Body of pancreas (tissue), 4 donors: ENCODE data around the gene ELANE. TPM values are rescaled to one million over a fixed set of nuclear protein-coding genes. Genes with fewer than 3 reads are reported as not detected.
"Not testable (repeated sequence)": the region's sequence is repeated elsewhere in the genome, so short reads cannot be mapped to it uniquely, and the experiment has no call there.

Experiments used
- ATAC-seq: fragments of 150-250 bp; one replicate; pipeline ENCODE4 v1.9.1; 2016
- DNase-seq, 4 donors: peaks; one replicate each; pipeline ENCODE4 v3.0.0-alpha.2; 2019
- H3K27ac ChIP-seq, 4 donors: fragments of 200-600 bp; sonication (generic); 1 replicate in 3 of 4; 2 replicates in 1 of 4; pipeline versions ENCODE4 v1.5.1 to v1.6.1; 2016 to 2019; ENCODE audit warnings: mild to moderate bottlenecking in 1 of 4, mixed read lengths in 1 of 4, moderate library complexity in 1 of 4
- H3K27me3 ChIP-seq, 2 donors: fragments of 200-600 bp; sonication (generic); one replicate each; pipeline ENCODE4 v1.6.0; 2016; ENCODE audit warnings: mild to moderate bottlenecking in 1 of 2
- H3K36me3 ChIP-seq, 2 donors: fragments of 200-600 bp; sonication (generic); replicated peaks in 1 of 2; 2 replicates each; pipeline ENCODE4 v1.5.1; 2016; ENCODE audit warnings: low read depth in 2 of 2; ENCODE audit not compliant: insufficient read depth in 1 of 2
- H3K4me1 ChIP-seq: fragments of 200-600 bp; sonication (generic); one replicate; pipeline ENCODE4 v1.6.0; 2016
- H3K4me3 ChIP-seq, 2 donors: fragments of 200-600 bp; sonication (generic); 1 replicate in 1 of 2; 2 replicates in 1 of 2; pipeline ENCODE4 v1.5.1; 2016 to 2019
- H3K9me3 ChIP-seq, 3 donors: fragments of 200-600 bp; sonication (generic); 1 replicate in 2 of 3; 2 replicates in 1 of 3; pipeline ENCODE4 v1.5.1; 2016
- POLR2A ChIP-seq, 3 donors: fragments of 450-650 bp; IDR thresholded peaks; one replicate each; pipeline ENCODE4 v1.6.1; 2016; ENCODE audit warnings: antibody characterized with exemption in 3 of 3, mild to moderate bottlenecking in 2 of 3
- WGBS, 2 donors: methylation state at CpG; one replicate each; pipeline ENCODE4 v1.1.5; 2017; 5-methylcytosine and 5-hydroxymethylcytosine counted together
- intact Hi-C: fragments of 100-400 bp; cut with DNase I; formaldehyde crosslinking; loops from one replicate; pipeline ENCODE4 v1.15.1; 2023
- total RNA-seq, 2 donors: library from RNA; depleted of rRNA; stranded (reverse); fragments of >200 nt; gene quantifications; one replicate each; pipeline ENCODE4 v1.1.0, GENCODE V29; 2016
- TF ChIP-seq, protein P1 (sequence below), 7 experiments: fragments of 450-650 bp in 4 of 7; fragments of 200-600 bp in 3 of 7; sonication (generic) in 3 of 7; IDR thresholded peaks; one replicate each; pipeline ENCODE4 v1.5.1; 2016 to 2019; ENCODE audit warnings: antibody characterized with exemption in 7 of 7

Gene ELANE
- total RNA-seq, 2 donors from 2014 or later = not detected

DNA sequence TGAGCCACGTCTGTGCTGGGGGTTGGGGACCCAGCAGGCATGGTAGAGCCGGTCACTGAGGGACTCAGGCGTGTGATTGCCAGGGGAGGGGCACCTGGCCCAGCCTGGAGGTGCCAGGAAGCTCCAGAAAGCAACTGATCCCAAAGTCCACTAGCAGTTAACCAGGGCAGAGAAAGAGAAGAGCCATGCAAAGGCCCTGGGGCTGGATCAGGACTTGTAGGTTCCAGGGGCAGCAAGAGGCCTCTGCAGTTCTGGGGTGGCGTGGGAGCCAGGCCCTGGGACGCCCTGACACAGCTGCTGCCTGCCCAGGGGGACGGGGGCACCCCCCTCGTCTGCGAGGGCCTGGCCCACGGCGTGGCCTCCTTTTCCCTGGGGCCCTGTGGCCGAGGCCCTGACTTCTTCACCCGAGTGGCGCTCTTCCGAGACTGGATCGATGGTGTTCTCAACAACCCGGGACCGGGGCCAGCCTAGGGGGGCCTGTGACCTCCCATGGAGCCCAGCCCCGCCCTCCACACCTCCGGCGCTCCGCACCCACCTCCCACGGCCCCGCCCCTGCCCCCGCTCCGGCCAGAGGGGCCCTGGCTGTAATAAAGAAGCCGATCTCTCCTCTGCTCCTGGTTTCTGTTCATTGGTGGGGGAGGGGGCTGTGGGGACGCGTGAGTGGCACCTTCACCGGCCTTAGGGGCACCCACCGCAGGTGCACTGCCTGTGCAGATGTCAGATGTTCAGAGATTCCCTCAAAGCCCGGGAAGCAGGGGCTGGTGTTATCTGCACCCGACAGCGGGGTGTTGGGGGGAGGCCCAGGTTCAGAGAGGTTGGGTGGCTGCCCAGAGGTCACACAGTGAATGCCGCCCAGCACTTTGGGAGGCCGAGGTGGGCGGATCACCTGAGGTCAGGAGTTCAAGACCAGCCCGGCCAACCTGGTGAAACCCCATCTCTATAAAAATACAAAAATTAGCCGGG is 20.4 kb upstream of the ELANE start:
- no peaks in the 10 kb centered on the region for H3K36me3 ChIP-seq
- TF ChIP-seq, protein P1, sequence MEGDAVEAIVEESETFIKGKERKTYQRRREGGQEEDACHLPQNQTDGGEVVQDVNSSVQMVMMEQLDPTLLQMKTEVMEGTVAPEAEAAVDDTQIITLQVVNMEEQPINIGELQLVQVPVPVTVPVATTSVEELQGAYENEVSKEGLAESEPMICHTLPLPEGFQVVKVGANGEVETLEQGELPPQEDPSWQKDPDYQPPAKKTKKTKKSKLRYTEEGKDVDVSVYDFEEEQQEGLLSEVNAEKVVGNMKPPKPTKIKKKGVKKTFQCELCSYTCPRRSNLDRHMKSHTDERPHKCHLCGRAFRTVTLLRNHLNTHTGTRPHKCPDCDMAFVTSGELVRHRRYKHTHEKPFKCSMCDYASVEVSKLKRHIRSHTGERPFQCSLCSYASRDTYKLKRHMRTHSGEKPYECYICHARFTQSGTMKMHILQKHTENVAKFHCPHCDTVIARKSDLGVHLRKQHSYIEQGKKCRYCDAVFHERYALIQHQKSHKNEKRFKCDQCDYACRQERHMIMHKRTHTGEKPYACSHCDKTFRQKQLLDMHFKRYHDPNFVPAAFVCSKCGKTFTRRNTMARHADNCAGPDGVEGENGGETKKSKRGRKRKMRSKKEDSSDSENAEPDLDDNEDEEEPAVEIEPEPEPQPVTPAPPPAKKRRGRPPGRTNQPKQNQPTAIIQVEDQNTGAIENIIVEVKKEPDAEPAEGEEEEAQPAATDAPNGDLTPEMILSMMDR (IDR thresholded peaks at IDR 0.05) = no peak
- TF ChIP-seq POLR2A (IDR thresholded peaks at IDR 0.05) = no peak
- H3K9me3 ChIP-seq = no peaks in the 10 kb centered on the region
- peak; percentile 56 to 73 (median 70) for DNase-seq
- H3K4me3 ChIP-seq = no peak overlapping the region
- H3K27ac ChIP-seq = peak overlapping the region in 3 of 4 donors; percentile 17 to 67 (median 66)
- peak; percentile 77 for ATAC-seq
- intact Hi-C loops = no loop called here
- WGBS, 2 donors = 36 to 40% methylated on average over 4 to 35 of the region's 38 CpGs
- no peaks in the 10 kb centered on the region for H3K27me3 ChIP-seq
- peaks cover 15% of the 10 kb centered on the region for H3K4me1 ChIP-seq

DNA sequence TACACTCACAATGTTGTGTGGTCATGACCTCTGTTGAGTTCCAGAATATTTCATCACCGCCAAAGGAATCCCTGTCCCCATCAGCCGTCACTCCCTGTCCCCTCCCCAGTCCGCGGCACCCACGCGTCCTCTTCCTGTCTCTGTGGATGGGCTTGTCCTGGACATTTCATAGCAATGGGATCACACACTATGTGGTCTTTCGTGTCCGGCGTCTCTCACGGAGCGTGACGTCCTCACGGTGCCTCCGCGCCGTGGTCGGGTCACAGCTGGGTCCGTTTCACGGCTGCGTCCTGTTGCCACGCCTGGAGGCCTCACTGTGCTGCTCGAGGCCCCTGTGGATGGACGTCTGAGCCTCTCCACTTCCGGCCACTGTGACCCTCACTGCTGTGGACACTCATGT is 17.9 kb upstream of the ELANE start:
- H3K27me3 ChIP-seq = no peaks in the 10 kb centered on the region
- no peak for DNase-seq
- peaks cover 15% of the 10 kb centered on the region for H3K4me1 ChIP-seq
- H3K36me3 ChIP-seq = no peaks in the 10 kb centered on the region
- H3K4me3 ChIP-seq = no peak overlapping the region
- TF ChIP-seq POLR2A (IDR thresholded peaks at IDR 0.05) = no peak
- TF ChIP-seq, protein P1 (IDR thresholded peaks at IDR 0.05) = no peak
- intact Hi-C loops = no loop called here
- H3K27ac ChIP-seq = no peak overlapping the region
- WGBS, 2 donors = 70 to 79% methylated on average over 24 of the region's 24 CpGs
- no peak for ATAC-seq
- H3K9me3 ChIP-seq = no peaks in the 10 kb centered on the region

DNA sequence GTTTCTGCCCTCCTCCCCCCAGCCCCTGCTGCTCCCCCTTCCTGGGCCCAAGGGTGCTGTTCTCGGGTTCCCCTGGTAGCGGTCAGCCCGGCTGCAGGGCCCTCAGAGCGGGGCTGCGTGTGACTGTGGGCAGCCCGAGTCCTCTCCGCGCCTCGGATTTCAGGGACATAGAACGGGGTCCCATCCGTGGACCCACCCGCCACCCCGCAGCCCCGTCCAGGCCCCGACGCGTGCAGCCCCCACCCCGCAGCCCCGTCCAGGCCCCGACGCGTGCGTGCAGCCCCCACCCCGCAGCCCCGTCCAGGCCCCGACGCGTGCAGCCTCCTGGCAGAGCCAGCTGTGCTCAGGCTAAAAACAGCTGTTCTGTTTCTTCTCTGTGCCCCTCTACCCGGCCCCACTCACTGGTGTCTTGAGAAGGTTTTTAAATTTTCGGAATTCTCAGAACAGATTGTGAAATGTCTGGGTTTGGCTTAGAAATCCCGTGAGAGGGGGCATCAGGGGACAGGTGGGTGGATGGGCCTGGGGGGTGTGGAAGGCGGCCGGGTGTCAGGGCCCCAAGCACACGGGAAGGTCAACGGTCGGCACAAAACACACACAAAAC is 16.8 kb upstream of the ELANE start:
- Histone ChIP-seq H3K36me3 (no peaks in the 10 kb centered on the region), H3K27ac (no peak overlapping the region), H3K9me3 (no peaks in the 10 kb centered on the region), H3K27me3 (no peaks in the 10 kb centered on the region), H3K4me3 (no peak overlapping the region), H3K4me1 (peaks cover 15% of the 10 kb centered on the region)
- 37 to 64% methylated on average over 7 to 33 of the region's 36 CpGs for WGBS, 2 donors
- TF ChIP-seq POLR2A (IDR thresholded peaks at IDR 0.05) = no peak
- TF ChIP-seq, protein P1 (IDR thresholded peaks at IDR 0.05) = no peak
- DNase-seq (no peak), ATAC-seq (no peak)
- intact Hi-C loops = no loop called here

DNA sequence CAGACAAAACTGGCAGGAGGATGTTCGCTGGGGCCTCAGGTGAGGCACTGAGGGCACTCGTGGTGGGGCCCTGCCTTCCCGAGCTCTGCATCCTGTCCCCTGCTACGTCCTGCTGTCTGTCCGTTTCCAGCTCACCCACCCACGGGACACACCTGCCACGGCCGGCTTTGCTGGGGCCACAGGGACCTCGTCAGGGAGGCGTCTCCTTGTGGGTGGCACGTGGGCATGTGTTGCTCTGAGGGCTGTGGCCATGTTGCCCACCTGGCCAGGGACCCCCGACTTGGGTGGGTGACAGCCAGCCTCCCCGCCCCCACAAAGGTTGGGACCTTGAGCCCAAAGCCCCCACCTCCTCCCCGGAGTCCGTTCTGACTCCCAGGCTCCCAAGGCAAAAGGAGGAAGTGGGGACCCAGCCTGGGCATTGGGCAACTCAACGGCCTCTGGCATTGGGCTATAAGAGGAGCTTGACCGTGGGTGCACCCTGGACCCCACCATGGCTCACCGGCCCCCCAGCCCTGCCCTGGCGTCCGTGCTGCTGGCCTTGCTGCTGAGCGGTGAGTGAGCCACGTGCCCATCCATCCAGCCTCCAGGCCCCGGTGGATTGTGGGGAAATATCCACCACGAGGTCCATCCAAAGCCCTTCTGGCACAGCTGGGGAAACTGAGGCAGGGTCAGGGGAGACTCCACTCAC is 11.4 kb upstream of the ELANE start, which contains the start of gene PRTN3:
PRTN3 (plus strand) TSS at position 481 of the 688 bp plus-strand sequence; CDS start at position 491, 10 bp downstream.
- H3K4me3 ChIP-seq = no peak within 1 kb of the TSS
- H3K4me1 ChIP-seq = peaks cover 11% of the 10 kb centered on the region
- no peak for DNase-seq
- intact Hi-C loops = no loop called here
- TF ChIP-seq POLR2A (IDR thresholded peaks at IDR 0.05) = no peak
- TF ChIP-seq, protein P1 (IDR thresholded peaks at IDR 0.05) = no peak
- WGBS, 2 donors = 62 to 81% methylated on average over 9 to 21 of the region's 24 CpGs
- peaks cover 0 to 12% of the 10 kb centered on the region in 2 donors for H3K27me3 ChIP-seq
- no peak for ATAC-seq
- no peak within 1 kb of the TSS for H3K27ac ChIP-seq
- no peaks in the 10 kb centered on the region for H3K36me3 ChIP-seq
- H3K9me3 ChIP-seq = no peaks in the 10 kb centered on the region

DNA sequence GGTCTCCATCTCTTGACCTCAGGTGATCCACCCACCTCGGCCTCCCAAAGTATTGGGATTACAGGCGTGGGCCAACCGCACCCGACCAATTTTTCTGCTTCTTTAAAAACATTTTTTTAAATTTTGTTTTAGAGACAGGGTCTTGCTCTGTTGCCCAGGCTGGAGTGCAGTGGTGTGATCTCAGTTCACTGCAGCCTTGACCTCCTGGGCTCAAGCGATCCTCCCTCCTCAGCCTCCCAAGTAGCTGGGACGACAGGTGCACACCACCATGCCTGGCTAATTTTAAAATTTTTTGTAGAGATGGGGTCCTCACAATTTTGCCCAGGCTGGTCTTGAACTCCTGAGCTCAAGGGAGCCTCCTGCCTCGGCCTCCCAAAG is 9.3 kb upstream of the ELANE start:
- intact Hi-C loops, H3K9me3 ChIP-seq, ATAC-seq, H3K27ac ChIP-seq, H3K36me3 ChIP-seq, DNase-seq, H3K4me3 ChIP-seq: not testable (repeated sequence)
- WGBS, 2 donors = 77 to 90% methylated on average over 6 to 7 of the region's 7 CpGs
- peaks cover 0 to 12% of the 10 kb centered on the region in 2 donors for H3K27me3 ChIP-seq
- H3K4me1 ChIP-seq = peaks cover 11% of the 10 kb centered on the region
